ENCODE results near the gene RNF128.
"Not testable (repeated sequence)": the region's sequence is repeated elsewhere in the genome, so short reads cannot be mapped to it uniquely, and the experiment has no call there.

The RNF128 gene

DNA sequence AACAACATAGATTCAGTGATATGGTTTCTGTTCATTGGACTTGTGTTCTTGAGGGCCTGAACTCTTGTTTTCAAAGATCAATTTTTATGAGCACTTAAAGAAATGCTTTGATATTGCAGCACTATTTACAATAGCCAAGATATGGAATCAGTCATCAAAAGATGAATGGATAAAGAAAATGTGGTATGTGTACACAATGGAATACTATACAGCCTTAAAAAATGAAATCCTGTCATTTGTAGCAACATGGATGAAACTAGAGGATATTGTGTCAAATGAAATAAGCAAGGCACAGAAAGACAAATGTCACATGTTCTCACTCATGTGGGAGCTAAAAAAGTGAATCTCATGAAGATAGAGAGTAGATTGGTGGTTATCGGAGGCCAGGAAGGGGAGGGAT lies 21.9 kb downstream of the RNF128 start:
- no peak for DNase-seq (ENCODE audit: low read depth, low spot score)

DNA sequence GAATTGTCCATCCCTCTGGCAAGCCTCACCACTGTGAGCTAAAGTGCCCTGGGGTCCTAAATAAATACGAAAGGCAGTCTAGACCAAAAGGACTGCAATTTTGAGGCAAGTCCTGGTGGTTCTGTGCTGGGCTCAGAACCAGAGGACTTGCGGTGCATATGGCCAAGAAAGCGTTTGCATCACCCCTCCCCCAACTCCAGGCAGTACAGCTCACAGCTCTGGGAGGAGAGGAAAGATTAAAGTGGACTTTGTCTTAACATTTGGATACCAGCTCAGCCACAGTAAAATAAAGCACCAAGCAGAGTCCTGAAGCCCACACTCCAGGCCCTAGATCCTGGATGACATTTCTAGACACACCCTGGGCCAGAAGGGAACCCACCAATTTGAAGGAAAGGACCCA lies 24.9 kb downstream of the RNF128 start:
- DNase-seq (ENCODE audit: low read depth, low spot score), result no peak

DNA sequence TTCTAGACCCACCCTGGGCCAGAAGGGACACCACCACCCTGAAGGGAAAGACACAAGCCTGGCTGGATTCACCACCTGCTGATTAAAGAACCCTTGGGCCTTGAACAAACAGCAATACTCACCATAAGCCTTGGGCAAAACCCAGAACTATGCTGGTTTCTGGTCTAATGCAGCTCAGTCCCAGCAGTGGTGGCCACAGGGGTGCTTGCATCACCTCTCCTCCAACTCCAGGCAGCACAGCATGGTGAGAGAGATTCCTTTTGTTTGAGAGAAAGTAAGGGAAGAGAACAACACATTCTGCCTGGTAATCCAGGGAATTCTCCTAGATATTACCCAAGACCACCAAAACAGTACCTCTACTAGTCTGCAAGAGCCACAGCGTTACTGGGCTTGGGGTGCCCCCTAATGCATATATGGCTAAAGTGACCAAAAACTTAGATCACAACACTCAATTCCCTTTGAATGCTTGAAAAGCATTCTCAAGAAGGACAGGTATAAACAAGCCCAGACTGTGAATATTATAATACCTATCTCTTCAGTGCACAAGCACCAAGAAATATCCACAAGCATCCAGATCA lies 25.7 kb downstream of the RNF128 start:
- no peak for DNase-seq (ENCODE audit: low read depth, low spot score)

DNA sequence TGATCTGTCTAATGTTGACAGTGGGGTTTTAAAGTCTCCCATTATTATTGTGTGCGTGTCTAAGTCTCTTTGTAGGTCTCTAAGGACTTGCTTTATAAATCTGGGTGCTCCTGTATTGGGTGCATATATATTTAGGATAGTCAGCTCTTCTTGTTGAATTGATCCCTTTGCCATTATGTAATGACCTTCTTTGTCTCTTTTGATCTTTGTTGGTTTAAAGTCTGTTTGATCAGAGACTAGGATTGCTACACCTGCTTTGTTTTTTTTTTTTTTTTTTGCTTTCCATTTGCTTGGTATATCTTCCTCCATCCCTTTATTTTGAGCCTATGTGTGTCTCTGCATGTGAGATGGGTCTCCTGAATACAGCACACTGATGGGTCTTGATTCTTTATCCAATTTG lies 42.8 kb downstream of the RNF128 start:
- DNase-seq (ENCODE audit: low read depth, low spot score), result not testable (repeated sequence)

DNA sequence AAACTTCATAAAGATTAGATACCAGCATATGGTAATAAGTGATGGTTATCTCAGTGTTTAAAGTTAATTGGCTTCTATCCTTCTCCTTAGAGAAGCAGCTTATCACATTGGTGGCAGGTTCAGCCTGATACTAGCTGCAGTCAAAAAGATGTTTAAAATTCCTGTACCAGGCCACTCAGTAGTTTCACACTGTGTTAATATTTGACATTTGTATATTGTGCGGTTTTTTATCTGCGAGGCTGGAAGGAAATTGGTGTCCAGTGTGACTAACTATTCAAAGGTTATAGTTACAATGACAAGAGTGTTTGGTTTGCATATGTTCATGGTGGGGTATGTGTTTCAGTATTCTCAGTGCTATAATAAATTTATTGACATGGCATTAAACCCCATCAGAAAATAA lies 48.5 kb downstream of the RNF128 start:
- no peak for DNase-seq (ENCODE audit: low read depth, low spot score)

DNA sequence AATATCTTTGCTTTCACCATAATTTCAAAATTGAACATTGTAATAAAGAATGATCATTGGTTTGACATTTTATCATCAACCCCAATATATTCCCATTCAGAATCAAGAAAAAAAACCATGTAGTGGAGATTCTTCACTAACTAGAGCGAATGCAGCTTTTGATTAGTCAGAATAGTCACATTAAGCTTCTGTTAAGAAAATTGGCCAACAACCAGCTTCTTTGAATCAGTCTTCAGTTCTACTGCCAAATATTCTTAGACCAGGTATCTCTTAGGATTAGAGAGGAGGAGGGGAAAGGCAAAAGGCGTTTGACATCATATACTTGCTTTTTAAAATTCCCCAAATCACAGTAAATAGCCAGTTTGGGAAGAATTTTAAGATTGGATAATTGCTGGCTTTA lies 53.8 kb downstream of the RNF128 start:
- no peak for DNase-seq (ENCODE audit: low read depth, low spot score)

DNA sequence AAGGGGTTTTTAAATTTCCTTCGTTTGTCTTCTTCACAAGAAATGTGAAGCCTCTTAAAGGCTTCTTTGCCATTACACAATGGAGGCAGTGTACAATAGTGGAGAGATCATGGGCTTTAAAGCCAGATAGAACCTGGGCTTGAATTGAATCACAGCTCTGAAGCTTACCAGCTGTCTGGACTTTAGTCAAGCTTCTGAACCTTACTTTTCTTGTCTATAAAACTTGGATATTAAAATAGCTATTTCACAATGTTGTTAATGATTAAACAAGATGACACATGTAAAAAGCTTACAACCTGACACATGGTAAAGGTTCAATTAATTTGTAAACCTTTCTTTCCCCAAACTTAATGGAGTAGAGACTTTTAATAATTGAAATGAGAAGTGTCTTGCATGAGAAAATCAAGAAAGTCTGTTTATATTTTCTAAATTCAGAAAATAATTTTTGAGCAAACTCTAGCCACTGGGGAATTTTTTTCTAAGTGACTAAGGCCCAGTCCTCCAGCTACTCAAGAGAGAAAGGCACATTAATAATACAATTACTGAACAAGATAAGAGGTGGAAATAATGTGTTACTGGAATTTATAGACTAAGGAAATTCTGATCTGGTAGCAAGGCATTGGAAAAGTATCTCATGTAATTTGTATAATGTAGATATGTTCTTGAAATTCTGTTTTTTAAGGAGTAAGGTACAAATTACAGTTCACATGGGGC lies 54.3 kb downstream of the RNF128 start:
- DNase-seq (ENCODE audit: low read depth, low spot score), result no peak

DNA sequence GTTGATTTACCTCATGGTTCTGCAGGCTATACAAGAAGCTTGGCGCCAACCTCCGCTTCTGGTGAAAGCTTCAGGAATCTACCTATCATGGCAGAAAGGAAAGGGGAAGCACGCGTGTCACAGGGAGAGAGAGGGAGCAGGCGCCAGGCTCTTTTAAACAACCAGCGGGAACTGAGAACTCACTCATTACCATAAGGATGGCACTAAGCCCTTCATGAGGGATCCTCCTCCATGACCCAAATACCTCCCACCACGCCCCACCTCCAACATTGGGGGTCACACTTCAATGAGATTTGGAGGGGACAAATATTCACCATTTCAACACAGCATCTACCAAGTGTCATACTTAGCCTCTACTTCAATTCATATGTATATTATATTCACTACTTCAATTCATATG lies 57.2 kb downstream of the RNF128 start:
- no peak for DNase-seq (ENCODE audit: low read depth, low spot score)

DNA sequence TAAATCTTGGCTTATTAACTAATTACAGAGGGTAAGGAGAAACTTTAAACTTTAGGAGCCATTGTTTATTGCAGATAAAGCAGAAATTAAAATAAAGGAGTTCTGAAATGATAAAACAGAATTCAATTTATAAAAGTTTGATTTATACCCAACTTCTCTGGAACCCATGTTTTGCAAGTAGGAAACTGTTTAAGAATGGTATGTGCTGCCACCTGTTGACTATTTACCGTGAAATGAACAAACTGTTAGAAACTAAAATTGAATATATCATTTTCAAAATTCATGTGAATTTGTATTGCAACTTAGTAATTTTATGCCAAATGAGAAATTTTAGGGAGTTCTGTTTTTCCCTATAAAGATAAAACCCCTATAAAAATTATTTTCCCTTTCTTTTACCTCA lies 65.0 kb downstream of the RNF128 start:
- no peak for DNase-seq (ENCODE audit: low read depth, low spot score)

DNA sequence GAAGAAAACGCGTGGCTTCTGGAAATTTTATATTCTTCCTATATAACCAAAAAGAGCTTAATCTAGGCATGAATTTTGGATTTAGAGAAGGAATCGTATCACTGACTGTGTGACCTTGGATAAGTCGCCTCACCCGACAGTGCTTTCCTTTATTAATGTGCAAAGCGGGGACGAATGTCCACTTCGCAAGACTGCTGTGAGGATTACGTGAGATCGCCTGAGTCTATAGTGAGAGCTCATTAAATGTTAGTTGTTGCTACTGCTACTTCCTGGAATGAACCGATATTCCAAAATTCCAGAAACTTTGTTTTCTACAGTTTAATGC lies 75.5 kb downstream of the RNF128 start:
- DNase-seq (ENCODE audit: low read depth, low spot score), result no peak

DNA sequence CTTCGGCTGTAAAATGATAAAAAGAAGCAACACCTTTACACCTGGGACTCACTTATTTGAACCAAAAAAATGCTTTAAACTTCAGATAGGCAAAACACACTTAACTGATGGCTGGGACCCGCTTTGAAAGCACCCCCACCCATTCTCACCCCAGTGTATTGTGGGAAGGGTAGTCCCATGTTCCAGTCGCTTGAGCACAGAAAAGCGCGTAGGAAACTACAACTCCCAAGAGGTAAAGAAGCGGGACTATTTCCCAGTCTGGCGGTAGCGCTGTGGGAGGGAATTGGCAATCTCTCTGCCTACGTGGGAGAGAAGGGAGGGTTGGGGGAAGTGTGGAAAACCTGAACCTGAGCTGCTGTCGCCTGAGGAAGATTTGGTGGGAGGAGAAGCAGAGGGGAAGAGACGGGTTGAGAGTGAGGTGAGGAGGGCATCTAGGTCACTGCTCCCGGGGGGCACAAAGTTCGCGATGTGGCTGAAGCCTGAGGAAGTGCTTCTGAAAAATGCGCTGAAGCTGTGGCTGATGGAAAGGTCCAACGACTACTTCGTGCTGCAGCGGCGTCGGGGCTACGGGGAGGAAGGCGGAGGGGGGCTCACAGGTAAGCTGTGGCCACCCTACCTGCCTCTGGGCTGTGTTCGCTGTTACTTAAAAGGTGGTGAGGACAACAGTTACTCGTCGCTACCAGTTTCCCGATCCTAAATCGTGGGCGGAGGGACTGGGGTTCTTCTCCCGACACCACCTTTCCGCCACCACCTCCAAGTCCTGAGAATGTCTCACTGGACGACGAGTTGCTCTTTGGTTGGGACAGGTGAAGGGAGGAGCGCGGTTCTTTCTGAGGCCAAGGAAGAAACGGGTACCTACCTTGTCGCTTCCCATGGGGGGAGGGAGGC lies 76.1 kb downstream of the RNF128 start, which contains the start of gene TBC1D8B:
Gene TBC1D8B, plus strand, starts transcription at position 286 of the 888 bp plus-strand sequence. Its CDS starts 181 bp downstream, at position 467.
- DNase-seq (ENCODE audit: low read depth, low spot score), result peak; percentile 60

DNA sequence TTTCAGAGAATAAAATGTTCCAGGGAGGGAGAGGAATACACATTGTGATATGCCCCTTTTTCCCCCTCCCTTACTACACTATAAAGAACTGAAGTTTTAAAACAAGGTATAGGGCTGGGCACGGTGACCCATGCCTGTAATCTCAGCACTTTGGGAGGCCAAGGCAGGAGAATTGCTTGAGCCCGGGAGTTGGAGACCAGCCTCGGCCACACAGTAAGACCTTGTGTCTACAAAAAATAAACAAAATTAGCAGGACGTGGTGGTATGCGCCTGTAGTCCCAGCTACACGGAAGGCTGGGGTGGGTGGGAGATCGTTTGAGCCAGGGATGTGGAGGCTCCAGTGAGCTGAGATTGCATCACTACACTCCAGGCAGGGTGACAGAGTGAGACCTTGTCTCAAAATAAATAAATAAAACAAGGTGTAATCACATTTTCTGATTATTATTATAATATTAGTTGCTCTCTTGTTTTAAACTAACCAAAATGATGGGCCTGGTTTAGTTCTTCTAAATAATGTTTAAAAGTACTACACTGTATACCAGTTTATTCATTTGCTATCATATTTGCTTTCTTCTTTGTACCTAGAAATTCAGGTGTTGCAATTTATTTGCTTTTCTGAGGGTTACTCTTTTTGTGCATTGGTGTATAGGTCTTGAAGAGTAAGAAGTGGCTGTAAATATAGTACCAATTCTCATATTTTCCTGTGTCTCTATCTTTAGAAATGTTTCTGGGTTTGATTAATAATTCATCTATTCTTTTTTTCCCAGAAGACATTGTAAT lies 84.8 kb downstream of the RNF128 start:
- DNase-seq (ENCODE audit: low read depth, low spot score), result no peak

DNA sequence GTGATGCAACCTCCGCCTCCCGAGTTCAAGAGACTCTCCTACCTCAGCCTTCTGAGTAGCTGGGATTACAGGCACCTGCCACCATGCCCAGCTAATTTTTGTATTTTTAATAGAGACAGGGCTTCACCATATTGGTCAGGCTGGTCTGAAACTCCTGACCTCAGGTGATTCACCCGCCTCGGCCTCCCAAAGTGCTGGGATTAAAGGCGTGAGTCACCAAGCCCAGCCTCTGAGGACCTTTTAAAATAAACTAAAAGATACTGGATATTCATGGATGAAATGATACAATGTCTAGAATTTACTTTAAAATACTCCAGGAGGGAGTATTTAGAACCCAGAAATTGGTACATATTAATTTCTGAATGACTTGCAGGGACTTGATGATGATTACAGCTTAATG lies 86.4 kb downstream of the RNF128 start:
- DNase-seq (ENCODE audit: low read depth, low spot score), result not testable (repeated sequence)

DNA sequence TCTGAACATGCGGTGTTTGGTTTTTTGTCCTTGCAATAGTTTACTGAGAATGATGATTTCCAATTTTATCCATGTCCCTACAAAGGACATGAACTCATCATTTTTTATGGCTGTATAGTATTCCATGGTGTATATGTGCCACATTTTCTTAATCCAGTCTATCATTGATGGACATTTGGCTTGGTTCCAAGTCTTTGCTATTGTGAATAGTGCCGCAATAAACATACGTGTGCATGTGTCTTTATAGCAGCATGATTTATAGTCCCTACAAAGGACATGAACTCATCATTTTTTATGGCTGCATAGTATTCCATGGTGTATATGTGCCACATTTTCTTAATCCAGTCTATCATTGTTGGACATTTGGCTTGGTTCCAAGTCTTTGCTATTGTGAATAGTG lies 87.6 kb downstream of the RNF128 start:
- not testable (repeated sequence) for DNase-seq (ENCODE audit: low read depth, low spot score)

All from brain pericyte (primary cell).